ENCODE results near the gene CRYBG1. TPM values are rescaled to one million over a fixed set of nuclear protein-coding genes. Genes with fewer than 3 reads are reported as not detected.

Gene CRYBG1
- total and polyA plus RNA-seq, 2 of the 13 experiments (the other 11 are each of a cell fraction or from before 2014, with no cell fraction given), result 10.1 to 21.9 TPM

GRCh38 chr6:106356378-106356777, 4.1 kb upstream of the CRYBG1 start:
- BruUV-seq (replicated peaks), result no TSS peak
- WGBS (ENCODE audit: low lambda C conversion rate), result 0% methylated on average over 1 of the region's 1 CpG
- intact Hi-C loops (cut with micrococcal nuclease; ENCODE audit: unreplicated experiment) (no loop called here), in situ Hi-C loops (cut with HindIII; ENCODE audit: extremely low pct_ligation_motif_present, low pct_unique_long_range_greater_than_20kb) (no loop called here)
- H3K27me3 ChIP-seq (ENCODE audit: control insufficient read depth in 1 of 2, insufficient read depth in 2 of 2, low read length in 2 of 2), result peaks cover 2 to 15% of the 10 kb centered on the region in 2 experiments; a peak in 4 of 5 replicates
- H3K36me3 ChIP-seq (replicated peaks in 1 of 2; ENCODE audit: control insufficient read depth in 1 of 2, insufficient read depth in 2 of 2, low read length in 2 of 2), result no peaks in the 10 kb centered on the region
- H3K79me2 ChIP-seq (ENCODE audit: insufficient read depth, low read length), result no peaks in the 10 kb centered on the region
- DNase-seq (ENCODE audit: low spot score), result no peak
- ATAC-seq, result no peak
- H2AFZ ChIP-seq (ENCODE audit: low read length), result no peak overlapping the region
- POLR2A ChIA-PET, result no interaction called here
- H3K9ac ChIP-seq (ENCODE audit: insufficient read depth, low read depth, low read length), result no peak overlapping the region
- FAIRE-seq, result no peak
- CTCF ChIA-PET (ENCODE audit: low intra/inter-chr PET ratio, low total read pairs), result no interaction called here
- H3K4me3 ChIP-seq (replicated peaks in 1 of 3; ENCODE audit: insufficient read depth in 1 of 3, low read depth in 2 of 3, low read length in 3 of 3), result no peak overlapping the region
- no peaks in the 10 kb centered on the region for H4K20me1 ChIP-seq (ENCODE audit: insufficient read depth, low read length)
- no peak overlapping the region for H3K27ac ChIP-seq (ENCODE audit: extremely low read length, insufficient read depth, low read length)
- peaks cover 7% of the 10 kb centered on the region for H3K4me1 ChIP-seq (ENCODE audit: insufficient read depth, low read length)
- TF ChIP-seq MNT (IDR thresholded peaks at IDR 0.05) (no peak), ATM (IDR thresholded peaks at IDR 0.05; ENCODE audit: borderline replicate concordance) (no peak)
- no peaks in the 10 kb centered on the region for H3K9me3 ChIP-seq (ENCODE audit: low read length)
- no peak overlapping the region for H3K4me2 ChIP-seq (ENCODE audit: low read depth, low read length)

- Histone ChIP-seq H3K36me3 (replicated peaks in 1 of 2; ENCODE audit: control insufficient read depth in 1 of 2, insufficient read depth in 2 of 2, low read length in 2 of 2) (no peaks in the 10 kb centered on the region), H3K4me1 (ENCODE audit: insufficient read depth, low read length) (peaks cover 7% of the 10 kb centered on the region), H3K4me3 (replicated peaks in 1 of 3; ENCODE audit: insufficient read depth in 1 of 3, low read depth in 2 of 3, low read length in 3 of 3) (peak overlapping the region in 2 of 3 experiments; percentile 54 to 77; a peak in 4 of 6 replicates), H3K9ac (ENCODE audit: insufficient read depth, low read depth, low read length) (no peak overlapping the region), H4K20me1 (ENCODE audit: insufficient read depth, low read length) (no peaks in the 10 kb centered on the region), H3K27ac (ENCODE audit: extremely low read length, insufficient read depth, low read length) (no peak overlapping the region), H3K4me2 (ENCODE audit: low read depth, low read length) (peak overlapping the region; percentile 80), H3K79me2 (ENCODE audit: insufficient read depth, low read length) (no peaks in the 10 kb centered on the region), H3K27me3 (ENCODE audit: control insufficient read depth in 1 of 2, insufficient read depth in 2 of 2, low read length in 2 of 2) (peaks cover 2 to 16% of the 10 kb centered on the region in 2 experiments; a peak in 4 of 5 replicates), H2AFZ (ENCODE audit: low read length) (no peak overlapping the region), H3K9me3 (ENCODE audit: low read length) (no peaks in the 10 kb centered on the region)
- POLR2A ChIA-PET, result no interaction called here
- FAIRE-seq, result no peak
- no peak for ATAC-seq
- DNase-seq (ENCODE audit: low spot score), result no peak
- WGBS (ENCODE audit: low lambda C conversion rate), result 43% methylated on average over 7 of the region's 12 CpGs
- peak; percentile 69; the same call in 1 of the 2 replicates for TF ChIP-seq ZNF768 (CRISPR knock-in tag; IDR thresholded peaks at IDR 0.05)
- no peak for TF ChIP-seq ARID2 (CRISPR knock-in tag; IDR thresholded peaks at IDR 0.05; ENCODE audit: borderline replicate concordance)
- peak; percentile 23 for TF ChIP-seq SRSF1 (optimal IDR thresholded peaks at IDR 0.05; ENCODE audit: low read depth, low read length)
- TF ChIP-seq ZNF563 (CRISPR knock-in tag; IDR thresholded peaks at IDR 0.05), result 0 out of 2 replicates have a peak, but pooled peaks have one; percentile 24
- 0 out of 2 replicates have a peak, but pooled peaks have one; percentile 62 for TF ChIP-seq ZNF234 (CRISPR knock-in tag; conservative IDR thresholded peaks at IDR 0.05)
- TF ChIP-seq ZNF354B (CRISPR knock-in tag; IDR thresholded peaks at IDR 0.05), result no peak
- CTCF ChIA-PET (ENCODE audit: low intra/inter-chr PET ratio, low total read pairs), result interaction anchor here (1.0 kb wide), 2 partner anchors 86 to 207 kb away, joined by 3 to 4 read pairs; no protein-coding TSS in a partner anchor
- intact Hi-C loops (cut with micrococcal nuclease; ENCODE audit: unreplicated experiment), result loop anchor here (1.0 kb wide), 1 partner anchor 85 kb away; no protein-coding TSS in a partner anchor
- no TSS peak for BruUV-seq (replicated peaks)
- in situ Hi-C loops (cut with HindIII; ENCODE audit: extremely low pct_ligation_motif_present, low pct_unique_long_range_greater_than_20kb), result no loop called here
These were observed 533 bp upstream of the CRYBG1 start for GRCh38 chr6:106359959-106360409.
